Activated CD4-positive, alpha-beta T cell treated with anti-CD3 and anti-CD28 coated beads for 24 hours (primary cell): ENCODE data around the gene VPS33B.
"Not testable (repeated sequence)": the region's sequence is repeated elsewhere in the genome, so short reads cannot be mapped to it uniquely, and the experiment has no call there.

Experiments used
- DNase-seq, 2 donors: peaks; one replicate each; pipeline ENCODE4 v3.0.0-alpha.2; 2020; ENCODE audit warnings: low read depth in 2 of 2

VPS33B gene

GRCh38 chr15:91022075-91022831 is at the start of gene VPS33B:
Gene VPS33B (minus strand): TSS chr15:91022594. CDS start chr15:91022249, 345 bp downstream.
- peak; percentile 62 to 68 for DNase-seq

- no peak for DNase-seq
Observed at GRCh38 chr15:91072161-91072560, 49.8 kb upstream of the VPS33B start.

- no peak for DNase-seq
Observed at GRCh38 chr15:91070872-91071271, 48.5 kb upstream of the VPS33B start.

- no peak for DNase-seq
Observed at GRCh38 chr15:91068966-91069365, 46.6 kb upstream of the VPS33B start.

- no peak for DNase-seq
Observed at GRCh38 chr15:91068436-91068835, 46.0 kb upstream of the VPS33B start.

GRCh38 chr15:91067036-91067435 is 44.6 kb upstream of the VPS33B start:
- DNase-seq = no peak

- no peak for DNase-seq
Observed at GRCh38 chr15:91065505-91065904, 43.1 kb upstream of the VPS33B start.

- DNase-seq = no peak
Observed at GRCh38 chr15:91061997-91062396, 39.6 kb upstream of the VPS33B start.

- DNase-seq = no peak
Observed at GRCh38 chr15:91061230-91061629, 38.8 kb upstream of the VPS33B start.

- peak in 1 of 2 donors; percentile 16 for DNase-seq
Observed at GRCh38 chr15:91055548-91056331, 33.3 kb upstream of the VPS33B start.

GRCh38 chr15:91054816-91055215 is 32.4 kb upstream of the VPS33B start:
- no peak for DNase-seq

- no peak for DNase-seq
Observed at GRCh38 chr15:91051248-91051647, 28.9 kb upstream of the VPS33B start.

GRCh38 chr15:91050128-91050455 is 27.7 kb upstream of the VPS33B start:
- no peak for DNase-seq

- peak in 1 of 2 donors; percentile 37 for DNase-seq
Observed at GRCh38 chr15:91049378-91050127, 27.2 kb upstream of the VPS33B start.

GRCh38 chr15:91047545-91048199 is 25.3 kb upstream of the VPS33B start:
- no peak for DNase-seq

GRCh38 chr15:91046056-91046455 is 23.7 kb upstream of the VPS33B start:
- DNase-seq = not testable (repeated sequence)

GRCh38 chr15:91045065-91045464 is 22.7 kb upstream of the VPS33B start:
- no peak for DNase-seq

- DNase-seq = no peak
Observed at GRCh38 chr15:91043202-91043874, 20.9 kb upstream of the VPS33B start.

GRCh38 chr15:91040856-91041255 is 18.5 kb upstream of the VPS33B start:
- no peak for DNase-seq

- DNase-seq = no peak
Observed at GRCh38 chr15:91039996-91040395, 17.6 kb upstream of the VPS33B start.
